Keratinocyte (primary cell): Measurements from ENCODE around the gene TWF2.

Source experiments
- CTCF ChIP-seq, 3 experiments: IDR thresholded peaks in 1 of 3; conservative IDR thresholded peaks in 1 of 3; optimal IDR thresholded peaks in 1 of 3; 2 replicates in 2 of 3; 3 replicates in 1 of 3; pipeline versions ENCODE3 to v1.5.1; 2011; ENCODE audit warnings: low read length in 3 of 3, mild to moderate bottlenecking in 3 of 3, moderate library complexity in 2 of 3, control low read depth in 1 of 3, inconsistent platforms in 1 of 3; ENCODE audit not compliant: insufficient read depth in 2 of 3; ENCODE audit errors: extremely low read depth in 1 of 3
- EZH2 ChIP-seq: IDR thresholded peaks from one replicate; pipeline ENCODE4 v1.6.1; 2012; ENCODE audit warnings: inconsistent platforms, mild to moderate bottlenecking, low read length, moderate library complexity

GRCh38 chr3:52190294-52191074, 48.5 kb downstream of the TWF2 start:
- TF ChIP-seq EZH2, result no peak
- TF ChIP-seq CTCF (optimal IDR thresholded peaks at IDR 0.05 in 1 of 3, IDR thresholded peaks at IDR 0.05 in 1 of 3, conservative IDR thresholded peaks at IDR 0.05 in 1 of 3; ENCODE audit: extremely low read depth in 1 of 3, insufficient read depth in 2 of 3, low read length in 3 of 3), result no peak
